Stomach (tissue), 4 donors: Measurements from ENCODE around the gene PVR.

ENCODE experiments used
- POLR2A ChIP-seq, 4 donors: fragments of 450-650 bp; IDR thresholded peaks; one replicate each; pipeline ENCODE4 v1.6.1; 2016; ENCODE audit warnings: antibody characterized with exemption in 4 of 4, control low read depth in 2 of 4, mild to moderate bottlenecking in 1 of 4, moderate library complexity in 1 of 4
- TF ChIP-seq, protein P1 (sequence below), 7 experiments: fragments of 450-650 bp in 4 of 7; fragments of 200-600 bp in 3 of 7; sonication (generic) in 3 of 7; IDR thresholded peaks; one replicate each; pipeline ENCODE4 v1.5.1; 2016 to 2019; ENCODE audit warnings: antibody characterized with exemption in 7 of 7, control low read depth in 2 of 7, mild to moderate bottlenecking in 1 of 7

- TF ChIP-seq, protein P1, sequence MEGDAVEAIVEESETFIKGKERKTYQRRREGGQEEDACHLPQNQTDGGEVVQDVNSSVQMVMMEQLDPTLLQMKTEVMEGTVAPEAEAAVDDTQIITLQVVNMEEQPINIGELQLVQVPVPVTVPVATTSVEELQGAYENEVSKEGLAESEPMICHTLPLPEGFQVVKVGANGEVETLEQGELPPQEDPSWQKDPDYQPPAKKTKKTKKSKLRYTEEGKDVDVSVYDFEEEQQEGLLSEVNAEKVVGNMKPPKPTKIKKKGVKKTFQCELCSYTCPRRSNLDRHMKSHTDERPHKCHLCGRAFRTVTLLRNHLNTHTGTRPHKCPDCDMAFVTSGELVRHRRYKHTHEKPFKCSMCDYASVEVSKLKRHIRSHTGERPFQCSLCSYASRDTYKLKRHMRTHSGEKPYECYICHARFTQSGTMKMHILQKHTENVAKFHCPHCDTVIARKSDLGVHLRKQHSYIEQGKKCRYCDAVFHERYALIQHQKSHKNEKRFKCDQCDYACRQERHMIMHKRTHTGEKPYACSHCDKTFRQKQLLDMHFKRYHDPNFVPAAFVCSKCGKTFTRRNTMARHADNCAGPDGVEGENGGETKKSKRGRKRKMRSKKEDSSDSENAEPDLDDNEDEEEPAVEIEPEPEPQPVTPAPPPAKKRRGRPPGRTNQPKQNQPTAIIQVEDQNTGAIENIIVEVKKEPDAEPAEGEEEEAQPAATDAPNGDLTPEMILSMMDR (IDR thresholded peaks at IDR 0.05) = no peak
- no peak for TF ChIP-seq POLR2A (IDR thresholded peaks at IDR 0.05)
Measured at GRCh38 chr19:44623080-44623479, 20.6 kb upstream of the PVR start.
